ENCODE data around the gene MMP19.

- no peak for TF ChIP-seq REST (IDR thresholded peaks at IDR 0.05; ENCODE audit: insufficient read depth in 1 of 2, low read depth in 2 of 2, low read length in 2 of 2)
- TF ChIP-seq POLR2AphosphoS5 (IDR thresholded peaks at IDR 0.05; ENCODE audit: low read depth, low read length): no peak
- TF ChIP-seq TAF1 (IDR thresholded peaks at IDR 0.05; ENCODE audit: borderline replicate concordance, insufficient read depth, low read length): no peak
- no peak for TF ChIP-seq SIN3A (IDR thresholded peaks at IDR 0.05; ENCODE audit: borderline replicate concordance, insufficient read depth, low read length)
Measured at GRCh38 chr12:55797550-55797949, 45.2 kb downstream of the MMP19 start.
